HG02870 (cell line): ENCODE data around the gene AMH.

Experiments
- ATAC-seq: cut with Tn5 transposase; IDR thresholded peaks from one replicate; pipeline ENCODE4 v1.9.1; 2021; ENCODE audit warnings: mild to moderate bottlenecking, moderate library complexity; ENCODE audit not compliant: unreplicated experiment

AMH gene

DNA sequence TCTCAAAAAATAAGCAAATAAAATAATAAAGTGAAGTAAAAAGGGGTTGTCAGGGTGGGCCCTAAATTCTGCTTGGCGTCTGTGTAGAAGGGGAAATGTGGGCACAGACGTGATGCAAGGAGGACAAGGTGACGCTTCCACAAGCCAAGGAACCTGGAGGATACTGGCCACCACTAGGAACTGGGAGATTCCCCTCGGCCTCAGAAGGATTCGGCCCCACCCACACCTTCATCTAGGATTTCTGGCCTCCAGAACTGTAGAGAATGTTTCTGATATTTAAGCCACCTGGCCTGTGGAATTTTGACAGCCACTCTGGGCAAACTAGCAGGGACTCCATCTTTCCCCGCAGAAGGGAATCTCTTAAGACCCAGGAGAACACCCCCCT is 14.1 kb upstream of the AMH start:
- no peak for ATAC-seq

DNA sequence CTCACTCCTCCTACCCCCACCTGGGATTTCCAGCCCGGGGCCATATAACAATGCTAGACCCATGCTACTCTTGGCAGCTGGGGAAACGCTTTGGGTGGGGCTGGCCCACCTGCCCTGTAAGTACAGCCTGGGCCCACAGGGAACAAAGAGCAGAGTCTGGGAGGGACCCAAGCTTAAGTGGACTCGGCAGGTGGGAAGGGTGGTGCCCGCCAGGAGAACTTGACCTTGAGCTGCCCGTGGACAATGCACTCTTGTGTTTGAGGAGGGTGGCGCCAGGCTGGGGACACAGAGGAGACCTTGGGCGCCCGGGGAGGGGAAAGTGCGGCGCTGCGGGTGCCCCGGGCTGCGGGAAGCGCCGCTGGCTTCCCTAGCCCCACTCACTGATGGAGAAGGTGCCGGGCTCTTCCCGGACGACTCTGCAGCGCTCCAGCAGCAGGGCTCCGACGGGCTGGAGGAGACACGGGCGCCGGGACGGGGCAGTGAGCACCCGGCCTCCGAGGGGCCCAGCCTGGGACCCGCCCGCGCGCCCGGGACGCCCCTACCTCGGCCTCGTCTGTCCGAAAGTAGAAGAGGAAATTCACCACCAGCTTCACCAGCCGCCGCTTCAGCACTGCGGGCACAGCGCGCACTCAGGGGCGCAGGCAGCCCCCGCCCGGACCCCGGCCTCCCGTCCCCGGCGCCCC is 13.6 kb upstream of the AMH start:
- ATAC-seq, result no peak

DNA sequence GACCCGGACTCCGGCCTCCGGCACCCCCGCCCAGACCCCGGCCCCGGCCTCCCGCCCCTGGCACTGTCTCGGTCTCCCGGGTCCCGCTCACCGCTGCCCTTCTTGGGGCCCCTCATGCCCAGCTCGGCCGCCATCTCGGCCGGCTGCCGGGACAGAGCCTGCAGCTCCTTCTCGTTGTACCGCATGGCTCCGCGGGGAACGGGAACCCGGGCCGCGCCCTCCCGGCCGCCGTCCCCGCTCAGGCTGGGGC is 13.1 kb upstream of the AMH start:
- ATAC-seq, result no peak

DNA sequence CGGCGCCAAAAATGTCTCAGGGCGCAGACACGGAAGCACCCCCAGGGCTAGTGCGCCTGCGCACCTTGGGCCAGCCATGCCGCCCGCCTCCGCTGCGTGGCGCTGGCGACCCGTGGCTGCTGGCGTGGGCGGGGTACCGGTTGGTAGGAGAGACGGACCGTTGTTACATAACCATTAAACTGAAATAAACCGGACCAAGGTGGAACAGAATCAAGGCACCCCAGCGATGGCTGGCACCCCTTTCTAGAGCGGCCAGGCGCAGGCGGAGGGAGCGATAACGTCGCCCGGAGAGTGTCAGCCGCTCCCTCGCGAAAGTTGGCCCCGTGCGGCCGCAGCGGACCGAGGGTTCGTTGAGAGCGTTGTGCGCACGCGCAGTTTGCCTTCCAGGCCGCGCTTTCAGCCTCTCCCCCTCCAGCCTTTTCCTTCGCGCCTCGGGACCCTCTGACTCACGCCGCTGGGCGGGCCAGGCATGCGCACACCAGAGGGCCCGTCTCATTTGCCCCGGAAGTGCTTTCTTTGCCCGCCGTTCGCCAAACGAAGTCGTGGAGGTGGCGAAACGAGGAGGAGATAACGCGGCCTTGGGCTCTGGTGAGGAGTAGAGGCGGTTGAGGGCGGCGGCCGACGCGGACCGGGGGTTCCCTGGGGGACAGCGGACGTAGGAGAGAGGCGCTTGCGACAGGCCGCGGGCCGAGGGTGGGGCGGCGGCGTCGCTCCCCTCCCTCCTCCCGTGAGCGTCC is 12.6 kb upstream of the AMH start, which contains the start of the genes PLEKHJ1 and SF3A2:
TSS of gene PLEKHJ1 (minus strand) at position 16 of the 737 bp plus-strand sequence. CDS start 81 bp downstream, outside the sequence.
TSS of gene SF3A2 (plus strand) at position 511 of the 737 bp plus-strand sequence. CDS start 6,595 bp downstream, outside the sequence.
- peak; percentile 71 for ATAC-seq

DNA sequence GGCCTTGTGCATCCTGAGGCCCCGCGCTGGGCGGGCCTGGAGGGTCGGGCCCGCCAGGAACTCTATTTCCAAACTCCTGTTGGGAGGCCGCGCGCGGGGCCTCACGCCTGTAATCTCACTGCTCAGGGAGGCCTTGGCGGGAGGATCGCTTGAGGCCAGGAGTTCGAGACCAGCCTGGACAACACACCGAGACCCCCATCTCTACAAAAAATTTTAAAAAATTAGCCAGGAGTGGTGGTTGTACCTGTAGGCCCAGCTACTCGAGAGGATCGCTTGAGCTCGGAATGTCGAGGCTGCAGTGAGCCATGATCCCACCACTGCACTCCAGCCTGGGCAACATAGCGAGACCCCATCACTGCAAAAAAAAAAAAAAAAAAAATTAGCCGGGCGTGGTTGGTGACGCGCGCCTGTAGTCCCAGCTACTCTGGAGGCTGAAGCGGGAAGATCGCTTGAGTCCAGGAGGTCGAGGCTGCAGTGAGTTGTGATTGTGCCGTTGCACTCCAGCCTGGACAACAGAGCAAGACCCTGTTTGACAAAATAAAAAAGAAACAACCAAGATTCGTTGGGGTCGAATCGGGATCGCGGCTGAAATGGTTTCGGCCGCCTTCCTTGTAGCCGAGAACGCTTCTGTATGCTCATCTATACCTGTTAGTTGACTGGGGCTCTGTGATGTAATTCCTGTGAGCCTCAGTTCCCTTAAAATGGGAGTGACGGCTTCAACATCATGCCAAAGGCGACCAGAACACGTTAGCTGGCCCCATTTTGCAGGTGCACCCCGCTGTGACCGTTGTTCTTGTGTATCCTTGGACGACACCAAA is 11.9 kb upstream of the AMH start:
- no peak for ATAC-seq

DNA sequence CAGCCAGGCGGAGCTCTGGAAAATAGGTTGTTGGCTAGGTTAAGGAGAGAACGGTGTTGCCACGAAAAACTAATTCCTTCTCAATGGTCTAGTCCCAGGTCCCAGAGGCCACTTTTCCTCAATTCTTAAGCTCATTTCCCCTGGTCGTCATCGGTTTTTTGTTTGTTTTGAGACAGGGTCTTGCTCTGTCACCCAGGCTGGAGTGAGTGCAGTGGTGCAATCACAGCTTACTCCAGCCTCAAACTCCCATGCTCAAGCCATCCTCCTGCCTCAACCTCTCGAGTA is 11.3 kb upstream of the AMH start:
- ATAC-seq, result no peak

DNA sequence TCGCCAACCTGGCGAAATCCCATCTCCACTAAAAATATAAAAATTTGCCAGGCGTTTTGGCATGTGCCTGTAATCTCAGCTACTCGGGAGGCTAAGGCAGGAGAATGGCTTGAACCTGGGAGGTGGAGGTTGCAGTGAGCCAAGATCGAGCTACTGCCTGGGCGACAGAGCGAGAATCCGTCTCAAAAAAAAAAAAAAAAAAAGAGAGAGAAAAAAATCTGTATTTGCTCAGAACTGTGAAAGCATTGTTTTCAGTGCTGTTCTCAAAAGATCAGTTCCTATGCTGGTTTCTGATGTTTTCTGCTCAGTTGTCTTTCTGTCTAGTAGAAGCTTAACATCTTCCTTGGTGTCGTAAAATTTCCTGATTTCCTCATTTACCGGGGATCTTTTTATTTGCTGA is 9.9 kb upstream of the AMH start:
- no peak for ATAC-seq

DNA sequence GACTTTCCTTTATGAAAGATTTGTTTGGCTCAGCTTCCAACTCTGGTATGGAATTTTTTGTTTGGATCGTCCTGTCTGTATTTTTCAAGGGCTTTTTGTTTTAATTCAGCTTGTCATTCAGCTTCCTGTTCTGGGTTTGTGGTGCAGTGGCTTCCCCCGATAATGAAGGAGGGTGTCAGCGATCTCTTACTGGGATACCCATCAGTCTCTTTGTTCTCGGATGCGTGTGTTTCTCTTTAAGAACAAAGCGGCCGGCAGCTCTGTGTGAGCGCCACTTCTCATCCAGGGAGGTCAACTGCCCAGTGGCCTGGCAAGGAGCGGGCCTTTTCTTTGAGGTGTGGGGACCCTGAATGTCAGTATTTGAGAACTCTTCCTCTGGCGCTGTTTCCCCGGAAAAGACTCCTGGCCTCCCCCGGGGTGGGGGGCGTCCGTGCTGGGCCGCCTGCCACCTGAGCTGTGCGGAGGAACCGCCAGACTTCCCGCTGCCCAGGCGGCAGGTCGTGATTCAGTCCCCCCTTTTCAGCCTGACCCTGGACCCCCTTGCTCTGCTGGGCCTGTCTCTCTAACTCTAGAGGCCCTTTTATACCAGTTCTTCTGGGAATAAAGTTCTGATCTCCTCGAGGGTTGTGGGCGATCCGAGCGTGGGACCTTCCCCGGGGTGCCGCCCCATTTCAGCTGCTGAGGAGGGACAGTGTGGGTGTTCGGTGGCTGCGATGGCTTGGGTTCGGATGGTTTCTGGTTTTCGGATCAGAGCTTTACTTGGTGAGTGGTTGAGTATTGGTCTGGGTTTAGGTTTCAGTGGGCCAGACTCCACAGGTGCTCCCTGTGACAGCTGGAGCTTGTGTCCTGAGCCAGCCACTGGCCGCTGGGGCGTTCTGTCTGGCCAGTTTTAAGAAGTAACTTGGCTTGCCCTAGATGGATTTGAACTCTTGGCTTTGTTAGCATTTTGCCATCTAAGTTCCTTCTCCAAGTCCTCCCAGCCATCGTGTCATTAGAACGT is 9.1 kb upstream of the AMH start:
- no peak for ATAC-seq

DNA sequence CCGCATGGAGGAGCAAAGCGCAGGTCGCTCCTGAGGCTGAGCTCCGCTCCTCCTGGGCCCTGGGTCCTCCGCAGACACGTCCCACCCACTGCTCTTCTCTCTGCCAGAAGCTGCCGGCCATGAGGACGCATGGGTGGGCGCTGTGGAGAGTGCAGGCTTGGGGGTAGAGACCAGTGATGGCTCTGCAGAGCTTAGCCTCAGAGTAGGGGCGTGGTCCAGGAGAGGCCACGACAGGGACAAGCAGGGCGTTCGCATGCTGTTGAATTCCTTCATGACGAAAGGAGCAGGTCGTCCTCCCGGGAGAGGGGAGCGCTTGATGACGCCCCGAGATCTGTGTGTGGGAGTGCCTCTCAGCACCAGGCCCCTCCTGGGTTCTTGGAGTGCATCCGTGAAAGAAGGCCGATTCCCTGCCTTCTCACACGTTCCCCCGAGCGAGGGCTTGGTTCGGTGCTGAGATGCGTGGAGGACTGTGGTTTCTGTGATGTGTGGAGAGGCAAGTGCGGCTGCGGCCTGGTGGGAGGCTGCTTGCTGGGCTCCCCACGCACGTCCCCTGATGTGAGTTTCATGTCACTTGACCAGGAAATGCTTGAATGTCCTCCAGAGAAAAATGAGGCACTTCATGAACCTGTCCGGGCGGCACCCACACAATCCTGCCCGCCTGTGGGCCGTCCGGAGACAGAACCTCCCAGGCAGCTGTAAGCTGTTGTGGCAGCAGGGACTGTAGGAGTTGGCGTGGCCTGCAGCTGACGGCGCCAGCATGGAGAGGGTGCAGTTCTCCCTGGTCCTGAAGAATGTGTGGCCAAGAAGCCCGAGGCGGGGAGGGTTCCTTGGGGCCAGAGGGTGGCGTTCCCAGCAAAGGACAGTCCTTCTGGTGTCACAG is 8.0 kb upstream of the AMH start:
- ATAC-seq, result no peak

DNA sequence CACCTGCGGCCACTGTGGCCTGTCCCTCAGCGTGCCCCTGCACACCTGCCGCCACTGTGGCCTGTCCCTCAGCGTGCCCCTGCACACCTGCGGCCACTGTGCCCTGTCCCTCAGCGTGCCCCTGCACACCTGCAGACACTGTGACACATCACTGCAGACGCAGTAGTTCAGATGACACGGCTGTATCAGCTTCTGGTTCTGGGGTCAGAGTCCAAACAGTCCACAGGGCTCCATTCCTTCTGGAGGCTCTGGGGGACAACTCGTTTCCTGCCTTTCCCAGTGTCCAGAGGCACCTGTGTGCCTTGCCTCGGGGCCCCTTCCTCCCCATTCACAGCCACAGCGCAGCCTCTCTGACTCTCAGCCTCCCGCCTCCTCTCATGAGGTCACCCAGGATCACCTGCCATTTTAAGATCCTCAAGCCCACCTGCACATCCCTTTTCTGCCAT is 7.0 kb upstream of the AMH start:
- ATAC-seq, result no peak

DNA sequence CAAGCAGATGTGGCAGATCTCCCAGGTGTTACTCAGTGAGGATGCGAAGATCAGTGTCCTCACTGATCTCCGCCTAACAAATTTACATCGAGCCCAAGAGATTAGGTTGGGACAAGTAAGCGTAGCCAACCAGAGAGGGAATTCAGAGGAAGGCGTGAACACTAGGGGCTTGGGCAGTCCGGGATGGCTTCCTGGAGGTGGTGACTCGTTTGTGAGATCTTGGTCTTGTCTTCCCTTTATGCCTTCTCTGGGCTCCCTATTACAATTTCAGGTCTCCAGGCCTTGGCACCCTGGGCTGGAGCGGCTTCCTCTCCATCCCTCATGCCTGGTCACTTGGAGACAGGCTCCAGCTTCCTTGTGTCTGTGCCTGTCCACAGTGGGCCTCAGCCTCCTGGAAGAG is 6.3 kb upstream of the AMH start:
- no peak for ATAC-seq

DNA sequence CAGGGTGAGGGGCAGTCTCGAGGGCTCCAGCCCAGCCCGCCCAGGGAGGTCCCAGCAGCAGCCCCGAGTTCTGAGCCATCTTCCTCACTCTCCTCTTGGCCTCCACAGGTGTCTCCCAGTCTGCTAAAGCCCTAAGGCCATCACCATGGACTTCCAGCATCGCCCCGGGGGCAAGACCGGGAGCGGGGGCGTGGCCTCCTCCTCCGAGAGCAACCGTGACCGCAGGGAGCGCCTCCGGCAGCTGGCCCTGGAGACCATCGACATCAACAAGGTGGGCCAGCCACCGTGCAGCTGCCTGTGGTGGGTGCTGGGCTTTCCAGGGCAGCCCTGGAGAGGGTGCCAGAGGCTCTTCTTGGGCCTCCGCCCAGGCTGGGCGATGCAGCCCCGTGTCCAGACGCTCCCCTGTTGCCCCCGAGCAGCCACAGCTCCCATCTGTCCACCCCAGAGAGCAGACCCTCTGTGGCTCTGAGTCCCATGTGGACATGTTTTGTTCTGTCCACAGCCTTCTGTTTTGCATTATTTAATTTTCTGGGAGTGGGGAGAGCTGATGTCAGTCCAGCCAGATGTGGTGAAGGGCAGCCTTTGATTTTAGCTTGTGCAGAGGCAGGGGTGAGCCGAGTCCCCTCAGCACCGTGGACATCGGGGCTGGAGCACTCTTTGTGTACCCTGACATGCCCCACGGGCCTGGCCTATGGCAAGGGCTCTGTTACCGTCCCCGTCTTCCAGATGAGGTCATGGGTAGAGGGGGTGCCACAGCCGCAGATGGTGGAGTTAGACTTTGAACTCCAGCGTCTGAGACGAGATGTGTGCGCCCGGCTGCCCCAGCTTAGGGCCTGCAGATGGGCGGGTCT is 5.6 kb upstream of the AMH start:
- ATAC-seq, result no peak

DNA sequence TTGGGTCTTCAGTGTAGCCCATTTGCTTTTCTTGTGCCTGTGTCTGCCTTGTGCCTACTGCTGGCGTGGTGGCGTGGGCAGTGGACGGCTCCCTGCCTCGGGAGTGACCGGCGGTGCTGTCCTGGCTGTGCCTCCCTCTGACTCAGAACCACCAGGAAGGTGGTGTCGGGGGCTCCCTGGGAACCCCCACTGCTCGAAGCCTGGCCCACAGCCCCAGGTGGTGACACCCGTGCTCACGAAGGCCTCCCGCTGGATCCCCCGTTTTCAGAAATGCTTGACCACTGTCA is 5.1 kb upstream of the AMH start:
- no peak for ATAC-seq

DNA sequence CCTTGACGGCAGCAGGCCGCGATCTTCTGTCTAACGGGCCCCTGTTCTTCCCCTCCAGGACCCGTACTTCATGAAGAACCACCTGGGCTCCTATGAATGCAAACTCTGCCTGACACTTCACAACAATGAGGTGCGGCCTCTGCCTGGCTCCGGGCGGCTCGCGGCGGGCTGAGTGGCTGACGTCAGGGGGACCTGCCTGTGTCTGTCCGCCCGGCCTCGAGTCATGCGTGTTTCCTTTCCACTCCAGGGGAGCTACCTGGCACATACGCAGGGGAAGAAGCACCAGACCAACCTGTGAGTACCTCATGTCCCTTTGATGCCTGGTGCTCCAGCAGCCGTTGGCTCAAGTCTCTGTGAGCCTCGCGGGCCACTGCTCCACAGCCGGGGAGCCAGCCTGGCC is 4.6 kb upstream of the AMH start:
- ATAC-seq, result no peak

DNA sequence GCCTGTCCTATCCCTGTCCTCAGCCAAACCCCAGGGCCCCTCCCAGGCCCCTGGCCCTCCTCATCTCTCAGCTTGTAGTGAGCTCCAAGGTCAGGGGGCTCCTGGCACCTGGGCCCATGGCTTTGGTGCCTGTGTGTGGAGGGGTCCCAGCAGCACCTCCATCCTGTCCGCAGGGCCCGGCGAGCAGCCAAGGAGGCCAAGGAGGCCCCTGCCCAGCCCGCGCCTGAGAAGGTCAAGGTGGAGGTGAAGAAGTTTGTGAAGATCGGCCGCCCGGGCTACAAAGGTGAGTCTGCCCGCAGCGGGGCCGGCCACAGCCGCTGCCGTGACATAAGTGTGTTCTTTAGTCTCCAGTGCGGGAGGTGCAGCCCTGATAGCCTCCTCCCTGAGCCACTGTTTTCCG is 3.9 kb upstream of the AMH start:
- no peak for ATAC-seq

DNA sequence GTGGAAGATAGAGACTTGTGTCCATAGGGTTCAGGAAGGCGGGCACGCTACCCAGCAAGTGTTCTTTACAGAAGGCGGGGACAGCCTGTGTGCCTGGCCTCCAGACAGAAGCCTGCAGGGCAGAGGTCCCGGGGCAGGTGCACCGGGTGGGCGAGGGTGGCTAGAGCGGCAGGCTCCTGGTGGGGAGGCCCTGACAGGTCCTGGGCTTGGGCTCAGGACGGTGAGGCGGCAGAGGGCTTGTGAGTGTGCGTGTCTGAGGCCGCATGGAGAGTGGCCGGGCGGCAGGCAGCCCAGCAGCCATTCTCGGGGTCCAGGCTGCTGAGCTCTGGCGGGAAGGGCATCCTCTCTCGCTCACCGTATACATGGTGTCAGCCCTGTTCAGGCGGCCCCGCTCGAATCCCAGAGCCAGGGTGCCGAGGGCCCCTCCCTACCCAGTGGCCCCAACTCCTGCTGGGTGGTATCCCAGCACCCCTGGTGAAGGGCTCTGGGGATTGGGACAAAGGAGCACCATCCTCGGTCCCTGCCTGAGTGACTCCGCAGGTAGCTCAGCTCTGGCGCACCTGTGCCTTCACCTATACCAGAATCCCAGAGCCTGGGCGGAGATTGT is 3.0 kb upstream of the AMH start:
- ATAC-seq, result no peak

DNA sequence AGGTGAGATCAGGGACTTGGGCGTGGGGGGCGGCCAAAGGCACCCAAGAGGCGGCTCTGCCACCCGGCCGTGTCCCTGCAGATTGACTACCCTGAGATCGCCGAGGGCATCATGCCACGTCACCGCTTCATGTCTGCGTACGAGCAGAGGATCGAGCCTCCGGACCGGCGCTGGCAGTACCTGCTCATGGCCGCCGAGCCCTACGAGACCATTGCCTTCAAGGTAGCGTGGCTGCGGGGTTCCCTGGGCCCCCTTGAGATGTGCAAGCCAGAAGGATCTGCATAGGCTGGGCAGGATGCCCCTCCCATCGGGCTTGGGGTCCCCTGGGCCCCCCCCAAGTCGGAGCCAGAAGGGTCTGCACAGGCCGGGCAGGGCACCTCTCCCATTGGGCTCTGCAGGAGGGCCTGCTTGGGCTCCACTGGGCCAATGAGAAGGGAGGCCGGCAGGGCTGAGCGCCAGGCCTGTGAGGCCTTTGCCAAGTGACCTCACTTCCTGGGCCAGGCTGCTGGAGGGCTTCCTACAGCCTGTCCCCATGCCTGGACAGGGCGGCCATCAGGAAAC is 2.2 kb upstream of the AMH start:
- ATAC-seq, result no peak

DNA sequence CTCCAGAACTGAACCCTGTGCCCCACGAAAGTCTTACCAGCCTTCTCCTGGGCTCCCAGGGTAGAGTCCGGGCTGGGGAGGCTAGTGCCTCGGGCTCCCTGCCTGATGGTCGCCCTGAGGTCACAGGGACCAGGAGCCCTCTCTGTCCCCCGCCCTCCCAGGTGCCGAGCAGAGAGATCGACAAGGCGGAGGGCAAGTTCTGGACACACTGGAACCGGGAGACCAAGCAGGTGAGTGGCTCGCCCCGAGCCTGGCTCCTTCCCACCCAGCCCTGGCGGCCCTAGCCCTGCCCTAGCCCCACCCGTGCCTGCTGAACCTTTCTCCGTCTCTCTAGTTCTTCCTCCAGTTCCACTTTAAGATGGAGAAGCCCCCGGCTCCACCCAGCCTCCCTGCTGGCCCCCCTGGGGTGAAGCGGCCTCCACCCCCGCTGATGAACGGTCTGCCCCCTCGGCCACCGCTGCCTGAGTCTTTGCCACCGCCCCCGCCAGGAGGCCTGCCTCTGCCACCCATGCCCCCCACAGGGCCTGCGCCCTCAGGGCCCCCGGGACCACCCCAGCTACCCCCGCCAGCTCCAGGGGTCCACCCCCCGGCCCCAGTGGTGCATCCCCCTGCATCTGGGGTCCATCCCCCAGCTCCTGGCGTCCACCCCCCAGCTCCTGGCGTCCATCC is 1.6 kb upstream of the AMH start:
- no peak for ATAC-seq
